Endothelial cell of umbilical vein (primary cell): Measurements from ENCODE around the gene SLC8A1. TPM values are rescaled to one million over a fixed set of nuclear protein-coding genes. Genes with fewer than 3 reads are reported as not detected.

Source experiments
- BruUV-seq: library from RNA; stranded (reverse); fragments of 400-500 nt; replicated peaks from 2 replicates; lab custom pipeline; 2021; lab: Mats Ljungman, UMichigan
- CTCF ChIA-PET: fragments of 300-600, 350-600 bp; sonication (Branson Sonifier 250); formaldehyde crosslinking; loops from one replicate; lab custom pipeline; 2021; ENCODE audit warnings: antibody characterized with exemption, inconsistent platforms; lab: Charles Lee
- POLR2A ChIA-PET: fragments of 300-600, 350-600 bp; sonication (Branson Sonifier 250); formaldehyde crosslinking; loops from one replicate; lab custom pipeline; 2021; ENCODE audit warnings: antibody characterized with exemption, inconsistent platforms; lab: Charles Lee
- DNase-seq: peaks from one replicate; pipeline ENCODE4 v3.0.0-alpha.2; 2011; ENCODE audit warnings: low read depth, low spot score
- FAIRE-seq: peaks from 2 replicates; lab custom pipeline; 2011; peaks lifted over from hg19 to GRCh38; lab: Jason Lieb, UNC
- H2AFZ ChIP-seq: 2 replicates; pipeline ENCODE4 v1.6.0; 2012; ENCODE audit warnings: low read depth, low read length, control low read depth, inconsistent platforms
- H3K27ac ChIP-seq: 2 replicates; pipeline ENCODE4 v1.5.1; 2011; ENCODE audit warnings: low read depth, mild to moderate bottlenecking, control low read depth, low read length, moderate library complexity; ENCODE audit not compliant: insufficient read depth
- H3K27me3 ChIP-seq, 2 experiments: 2 replicates each; pipeline versions ENCODE4 v1.6.0 to v1.6.1; 2011; ENCODE audit warnings: low read length in 2 of 2, mixed read lengths in 1 of 2; ENCODE audit not compliant: control insufficient read depth in 2 of 2, insufficient read depth in 2 of 2
- H3K36me3 ChIP-seq, 2 experiments: 2 replicates in 1 of 2; 3 replicates in 1 of 2; pipeline ENCODE4 v1.5.1; 2011; ENCODE audit warnings: low read length in 2 of 2, mild to moderate bottlenecking in 1 of 2, moderate library complexity in 1 of 2; ENCODE audit not compliant: control insufficient read depth in 2 of 2, insufficient read depth in 2 of 2; ENCODE audit errors: extremely low read depth in 1 of 2
- H3K4me1 ChIP-seq: 3 replicates; pipeline ENCODE4 v1.5.1; 2011; ENCODE audit warnings: mild to moderate bottlenecking, low read length; ENCODE audit not compliant: control insufficient read depth, insufficient read depth; ENCODE audit errors: extremely low read depth
- H3K4me2 ChIP-seq: 2 replicates; pipeline ENCODE4 v1.6.1; 2011; ENCODE audit warnings: low read length, control low read depth, mixed read lengths; ENCODE audit not compliant: insufficient read depth
- H3K4me3 ChIP-seq, 3 experiments: fragments of 200-600 bp in 1 of 3; sonication (generic), shearing (Covaris generic) in 1 of 3; replicated peaks in 1 of 3; 2 replicates each; pipeline ENCODE4 v1.5.1; 2011 to 2016; ENCODE audit warnings: control low read depth in 3 of 3, low read length in 3 of 3, mild to moderate bottlenecking in 2 of 3, inconsistent platforms in 1 of 3, low read depth in 1 of 3, moderate library complexity in 1 of 3; ENCODE audit not compliant: insufficient read depth in 1 of 3
- H3K79me2 ChIP-seq: 2 replicates; pipeline ENCODE4 v1.6.0; 2012; ENCODE audit warnings: low read length, inconsistent platforms; ENCODE audit not compliant: control insufficient read depth, insufficient read depth
- H3K9ac ChIP-seq: replicated peaks from 2 replicates; pipeline ENCODE3; 2011; ENCODE audit warnings: low read length, control low read depth; ENCODE audit not compliant: insufficient read depth; ENCODE audit errors: extremely low read depth
- H3K9me1 ChIP-seq: replicated peaks from 3 replicates; pipeline ENCODE4 v1.6.0; 2011; ENCODE audit warnings: mild to moderate bottlenecking, low read length; ENCODE audit not compliant: control insufficient read depth, insufficient read depth; ENCODE audit errors: extremely low read depth
- H3K9me3 ChIP-seq: replicated peaks from 2 replicates; pipeline ENCODE4 v1.5.1; 2012; ENCODE audit warnings: low read length, inconsistent platforms; ENCODE audit not compliant: control insufficient read depth, insufficient read depth
- H4K20me1 ChIP-seq: replicated peaks from 2 replicates; pipeline ENCODE3; 2011; ENCODE audit warnings: mild to moderate bottlenecking, low read length; ENCODE audit not compliant: control insufficient read depth, insufficient read depth; ENCODE audit errors: extremely low read depth
- CTCF ChIP-seq, 2 donors: IDR thresholded peaks; 1 replicate in 1 of 2; 2 replicates in 1 of 2; pipeline ENCODE4 v1.5.1; 2011; ENCODE audit warnings: low read length in 2 of 2, mild to moderate bottlenecking in 2 of 2, moderate library complexity in 2 of 2, control low read depth in 1 of 2, inconsistent platforms in 1 of 2, low read depth in 1 of 2; ENCODE audit not compliant: insufficient read depth in 1 of 2; ENCODE audit errors: extremely low read depth in 1 of 2
- EZH2 ChIP-seq: IDR thresholded peaks from 2 replicates; pipeline ENCODE4 v1.6.1; 2012; ENCODE audit warnings: borderline replicate concordance, low read depth, mild to moderate bottlenecking, moderate library complexity, low read length, inconsistent platforms; ENCODE audit not compliant: severe bottlenecking
- FOS ChIP-seq: IDR thresholded peaks from 2 replicates; pipeline ENCODE4 v1.6.1; 2011; ENCODE audit warnings: mild to moderate bottlenecking, low read length, moderate library complexity, borderline replicate concordance; ENCODE audit not compliant: insufficient read depth
- GATA2 ChIP-seq: IDR thresholded peaks from 2 replicates; pipeline ENCODE4 v1.7.0; 2011; ENCODE audit warnings: low read depth, mild to moderate bottlenecking, moderate library complexity, mixed read lengths, low read length; ENCODE audit not compliant: insufficient read length, insufficient read depth
- JUN ChIP-seq: IDR thresholded peaks from 2 replicates; pipeline ENCODE4 v1.6.1; 2011; ENCODE audit warnings: borderline replicate concordance, low read depth; ENCODE audit not compliant: insufficient read length, insufficient read depth
- MYC ChIP-seq: IDR thresholded peaks from one replicate; pipeline ENCODE4 v1.6.1; 2011; ENCODE audit warnings: mild to moderate bottlenecking, low read depth, low read length
- POLR2A ChIP-seq: IDR thresholded peaks from 2 replicates; pipeline ENCODE4 v1.6.1; 2012; ENCODE audit warnings: low read depth, mild to moderate bottlenecking, control low read depth, low read length
- POLR2AphosphoS5 ChIP-seq: IDR thresholded peaks from 2 replicates; pipeline ENCODE4 v1.6.1; 2012; ENCODE audit warnings: low read depth, mild to moderate bottlenecking, control low read depth, low read length, moderate library complexity; ENCODE audit not compliant: insufficient read depth
- dilution Hi-C: fragments of 300-500 bp; cut with MboI; formaldehyde crosslinking; loops from one replicate; pipeline ENCODE4 v1.15.0; 2019; ENCODE audit warnings: low sequenced_read_pairs; ENCODE audit not compliant: extremely low pct_ligation_motif_present
- intact Hi-C: fragments of 100-400 bp; cut with micrococcal nuclease; formaldehyde crosslinking; loops from one replicate; pipeline ENCODE4 v1.10.0; 2022
- polyA plus RNA-seq, 4 experiments: library from polyadenylated mRNA; depleted of rRNA in 3 of 4; stranded (reverse) in 3 of 4; unstranded in 1 of 4; fragments of >200 nt; gene quantifications; 2 replicates each; pipeline versions ENCODE4 v1.2.1 to v1.2.3, GENCODE V29; 2011 to 2012; ENCODE audit warnings: missing spikeins in 1 of 4
- total RNA-seq: library from RNA; stranded (reverse); gene quantifications from 2 replicates; pipeline ENCODE4 v1.2.3, GENCODE V29; 2021
- TF ChIP-seq, protein P1 (sequence below): IDR thresholded peaks from 2 replicates; pipeline ENCODE4 v1.6.1; 2011; ENCODE audit not compliant: insufficient read depth, insufficient read length

The SLC8A1 gene
- total and polyA plus RNA-seq, 2 donors (not counting 3 experiments of a cell fraction or from before 2014, with no cell fraction given): 0.19 to 1.8 TPM

DNA sequence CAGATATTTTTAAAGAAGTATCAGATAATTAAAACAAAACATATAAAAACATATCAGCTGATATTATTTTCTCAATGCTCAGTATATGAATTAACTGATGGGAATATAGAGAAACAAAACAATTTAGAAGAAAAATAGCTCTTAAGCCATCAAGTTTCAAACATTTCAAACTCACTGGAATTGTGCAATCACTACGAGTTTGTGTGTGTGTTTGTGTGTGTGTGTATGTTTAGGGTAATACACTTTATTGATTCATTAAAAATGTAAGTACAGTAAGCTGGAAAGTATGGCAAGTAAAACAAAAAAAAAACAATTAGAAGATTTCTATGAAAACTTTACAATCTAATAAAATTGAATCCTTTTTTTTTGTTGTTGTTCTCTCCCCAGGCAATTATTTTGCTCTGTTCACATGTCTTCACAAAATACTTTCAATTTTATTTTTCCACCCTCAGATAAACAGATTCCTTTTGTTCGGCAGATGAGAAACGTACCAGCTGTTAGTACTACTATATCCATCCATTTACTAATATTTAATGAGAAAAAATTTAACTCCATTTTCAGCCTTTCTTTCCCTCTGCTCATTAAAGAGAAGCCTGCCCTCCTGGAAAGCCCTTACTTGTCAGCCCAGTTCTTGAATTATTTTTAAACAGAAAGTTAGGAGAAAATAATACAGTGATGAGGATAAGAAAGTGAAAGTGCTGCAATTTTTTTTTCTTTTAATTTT lies 87.6 kb downstream of the SLC8A1 start:
- DNase-seq: peak; percentile 51

More for the DNA sequence above, 87.6 kb downstream of the SLC8A1 start:
- intact Hi-C loops: no loop called here
- Histone ChIP-seq H3K4me2 (peak overlapping the region; percentile 94), H3K9me3 (no peaks in the 10 kb centered on the region), H3K9me1 (no peaks in the 10 kb centered on the region), H3K9ac (peak overlapping the region; percentile 79), H3K36me3 (no peaks in the 10 kb centered on the region), H3K4me3 (peak overlapping the region; percentile 11 to 76 (median 54)), H2AFZ (peak overlapping the region; percentile 80), H3K79me2 (no peaks in the 10 kb centered on the region), H4K20me1 (no peaks in the 10 kb centered on the region), H3K4me1 (no peaks in the 10 kb centered on the region), H3K27me3 (no peaks in the 10 kb centered on the region), H3K27ac (peak overlapping the region; percentile 7)
- POLR2A ChIA-PET: no interaction called here
- CTCF ChIA-PET: interaction anchor here (0.9 to 1.6 kb wide), 6 partner anchors 13 to 451 kb away, joined by 3 to 4 read pairs (median 3); no protein-coding TSS in a partner anchor
- no TSS peak for BruUV-seq
- FAIRE-seq: peak; percentile 47
- dilution Hi-C loops: no loop called here
- TF ChIP-seq POLR2A (no peak), CTCF (IDR thresholded peaks at IDR 0.05; ENCODE audit: extremely low read depth in 1 of 2, insufficient read depth in 1 of 2, low read depth in 1 of 2, low read length in 2 of 2) (no peak), EZH2 (no peak), JUN (no peak), POLR2AphosphoS5 (no peak), GATA2 (no peak), FOS (no peak), MYC (no peak)
- TF ChIP-seq, protein P1, sequence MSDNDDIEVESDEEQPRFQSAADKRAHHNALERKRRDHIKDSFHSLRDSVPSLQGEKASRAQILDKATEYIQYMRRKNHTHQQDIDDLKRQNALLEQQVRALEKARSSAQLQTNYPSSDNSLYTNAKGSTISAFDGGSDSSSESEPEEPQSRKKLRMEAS: no peak
